GM19239 (cell line): ENCODE measurements around the gene ITGB5.
"Not testable (repeated sequence)": the region's sequence is repeated elsewhere in the genome, so short reads cannot be mapped to it uniquely, and the experiment has no call there.

Experiments
- DNase-seq: peaks from one replicate; pipeline ENCODE4 v3.0.0; 2011; ENCODE audit warnings: low spot score; ENCODE audit not compliant: insufficient read length
- FAIRE-seq: peaks from 2 replicates; lab custom pipeline; 2011; peaks lifted over from hg19 to GRCh38; lab: Jason Lieb, UNC

ITGB5 gene

GRCh38 chr3:124763206-124763605 is 124.0 kb downstream of the ITGB5 start:
- FAIRE-seq (no peak), DNase-seq (no peak)

- FAIRE-seq (no peak), DNase-seq (no peak)
Measured at GRCh38 chr3:124762661-124763011, 124.5 kb downstream of the ITGB5 start.

- no peak for DNase-seq
Measured at GRCh38 chr3:124761935-124762660, 125.1 kb downstream of the ITGB5 start.

GRCh38 chr3:124761250-124761796 is 125.8 kb downstream of the ITGB5 start:
- FAIRE-seq (peak; percentile 94), DNase-seq (peak; percentile 72)

More at GRCh38 chr3:124761935-124762660, 125.1 kb downstream of the ITGB5 start:
- FAIRE-seq, result peak; percentile 48

- FAIRE-seq (no peak), DNase-seq (no peak)
Measured at GRCh38 chr3:124760601-124761000, 126.6 kb downstream of the ITGB5 start.

GRCh38 chr3:124759666-124760401 is 127.3 kb downstream of the ITGB5 start:
- DNase-seq (no peak), FAIRE-seq (no peak)

GRCh38 chr3:124758851-124759635 is 128.1 kb downstream of the ITGB5 start:
- no peak for DNase-seq
- FAIRE-seq, result no peak

GRCh38 chr3:124757926-124758325 is 129.2 kb downstream of the ITGB5 start:
- not testable (repeated sequence) for DNase-seq, FAIRE-seq

GRCh38 chr3:124752051-124752450 is 135.1 kb downstream of the ITGB5 start:
- FAIRE-seq (no peak), DNase-seq (no peak)

- FAIRE-seq, result no peak
- no peak for DNase-seq
Measured at GRCh38 chr3:124751501-124751900, 135.7 kb downstream of the ITGB5 start.

- DNase-seq, FAIRE-seq: not testable (repeated sequence)
Measured at GRCh38 chr3:124749877-124750276, 137.3 kb downstream of the ITGB5 start.

- DNase-seq (no peak), FAIRE-seq (no peak)
Measured at GRCh38 chr3:124748560-124749198, 138.5 kb downstream of the ITGB5 start.

GRCh38 chr3:124747111-124747981 is 139.8 kb downstream of the ITGB5 start:
- no peak for FAIRE-seq

GRCh38 chr3:124745756-124746155 is 141.4 kb downstream of the ITGB5 start:
- DNase-seq (no peak), FAIRE-seq (no peak)

More at GRCh38 chr3:124747111-124747981, 139.8 kb downstream of the ITGB5 start:
- no peak for DNase-seq

- DNase-seq, result no peak
- no peak for FAIRE-seq
Measured at GRCh38 chr3:124741027-124741426, 146.1 kb downstream of the ITGB5 start.

GRCh38 chr3:124731760-124732159 is 155.4 kb downstream of the ITGB5 start:
- FAIRE-seq, result no peak
- DNase-seq, result no peak

GRCh38 chr3:124730941-124731297 is 156.2 kb downstream of the ITGB5 start:
- DNase-seq (no peak), FAIRE-seq (no peak)

- DNase-seq (peak; percentile 81), FAIRE-seq (peak; percentile 95)
Measured at GRCh38 chr3:124730129-124730940, 156.8 kb downstream of the ITGB5 start, which contains the start of gene UMPS. UMPS (plus strand) TSS chr3:124730452; CDS start chr3:124730472, 20 bp downstream.
